ENCODE results near the gene UNC80. TPM values are rescaled to one million over a fixed set of nuclear protein-coding genes. Genes with fewer than 3 reads are reported as not detected.

UNC80 gene
- total and polyA plus RNA-seq, 2 experiments from 2014 or later: 0.03 to 0.12 TPM

GRCh38 chr2:209821806-209822205 is 50.2 kb downstream of the UNC80 start:
- TF ChIP-seq EZH2 (IDR thresholded peaks at IDR 0.05; ENCODE audit: borderline replicate concordance) (no peak), EZH2phosphoT487 (IDR thresholded peaks at IDR 0.05; ENCODE audit: low read depth, severe bottlenecking, unreplicated experiment) (no peak), CTCF (IDR thresholded peaks at IDR 0.05; ENCODE audit: poor library complexity) (no peak)
- Histone ChIP-seq H4K20me1 (ENCODE audit: insufficient read depth, poor library complexity, severe bottlenecking) (no peaks in the 10 kb centered on the region), H3K4me3 (no peak overlapping the region), H3K9me3 (ENCODE audit: low read depth) (no peaks in the 10 kb centered on the region), H3K79me2 (no peaks in the 10 kb centered on the region), H3K36me3 (replicated peaks; ENCODE audit: insufficient read depth, low read depth) (no peaks in the 10 kb centered on the region), H3K27ac (no peak overlapping the region), H3K27me3 (no peaks in the 10 kb centered on the region), H3K4me2 (no peak overlapping the region), H3K4me1 (ENCODE audit: insufficient read depth) (no peaks in the 10 kb centered on the region), H2AFZ (no peak overlapping the region), H3K9me2 (replicated peaks; ENCODE audit: insufficient read depth) (no peaks in the 10 kb centered on the region)
- DNase-seq (ENCODE audit: low spot score): no peak
- WGBS (ENCODE audit: low lambda C conversion rate, missing lambda C conversion rate): 92% methylated on average over 4 of the region's 4 CpGs

GRCh38 chr2:209823484-209823883 is 51.9 kb downstream of the UNC80 start:
- TF ChIP-seq EZH2phosphoT487 (IDR thresholded peaks at IDR 0.05; ENCODE audit: low read depth, severe bottlenecking, unreplicated experiment): no peak
- TF ChIP-seq CTCF (IDR thresholded peaks at IDR 0.05; ENCODE audit: poor library complexity): no peak
- TF ChIP-seq EZH2 (IDR thresholded peaks at IDR 0.05; ENCODE audit: borderline replicate concordance): no peak
- Histone ChIP-seq H3K4me2 (no peak overlapping the region), H4K20me1 (ENCODE audit: insufficient read depth, poor library complexity, severe bottlenecking) (no peaks in the 10 kb centered on the region), H2AFZ (no peak overlapping the region), H3K27me3 (no peaks in the 10 kb centered on the region), H3K9me2 (replicated peaks; ENCODE audit: insufficient read depth) (no peaks in the 10 kb centered on the region), H3K4me1 (ENCODE audit: insufficient read depth) (no peaks in the 10 kb centered on the region), H3K27ac (no peak overlapping the region), H3K79me2 (no peaks in the 10 kb centered on the region), H3K4me3 (no peak overlapping the region), H3K9me3 (ENCODE audit: low read depth) (no peaks in the 10 kb centered on the region), H3K36me3 (replicated peaks; ENCODE audit: insufficient read depth, low read depth) (no peaks in the 10 kb centered on the region)
- DNase-seq (ENCODE audit: low spot score): no peak
- WGBS (ENCODE audit: low lambda C conversion rate, missing lambda C conversion rate): 85% methylated on average over 3 of the region's 3 CpGs

DNA sequence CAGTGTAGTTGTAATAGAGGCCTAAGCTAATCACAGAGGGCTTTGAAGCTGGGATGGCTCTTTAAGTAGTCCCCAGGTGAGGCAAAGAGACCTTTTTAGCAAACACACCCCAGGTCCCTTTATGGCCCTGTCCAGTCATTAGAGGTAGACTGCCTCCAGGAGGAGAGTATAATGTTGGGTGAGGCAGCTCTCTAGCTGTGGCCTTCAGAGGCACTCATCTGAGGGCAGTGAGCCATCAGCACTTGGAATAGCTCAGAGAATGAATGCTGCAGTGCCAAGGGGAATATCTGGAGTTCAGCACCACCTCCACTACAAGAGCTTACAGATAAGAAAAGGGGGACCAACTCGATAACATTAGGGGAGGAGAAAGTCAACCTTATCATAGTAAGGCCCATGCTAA is 52.8 kb downstream of the UNC80 start:
- no peaks in the 10 kb centered on the region for H3K4me1 ChIP-seq (ENCODE audit: insufficient read depth)
- no peaks in the 10 kb centered on the region for H3K9me2 ChIP-seq (replicated peaks; ENCODE audit: insufficient read depth)
- H3K27ac ChIP-seq: no peak overlapping the region
- H3K9me3 ChIP-seq (ENCODE audit: low read depth): no peaks in the 10 kb centered on the region
- H3K36me3 ChIP-seq (replicated peaks; ENCODE audit: insufficient read depth, low read depth): no peaks in the 10 kb centered on the region
- no peak for DNase-seq (ENCODE audit: low spot score)
- H3K79me2 ChIP-seq: no peaks in the 10 kb centered on the region
- no peak overlapping the region for H2AFZ ChIP-seq
- TF ChIP-seq EZH2phosphoT487 (IDR thresholded peaks at IDR 0.05; ENCODE audit: low read depth, severe bottlenecking, unreplicated experiment) (no peak), EZH2 (IDR thresholded peaks at IDR 0.05; ENCODE audit: borderline replicate concordance) (no peak), CTCF (IDR thresholded peaks at IDR 0.05; ENCODE audit: poor library complexity) (no peak)
- H3K4me3 ChIP-seq: no peak overlapping the region
- 80% methylated on average over 1 of the region's 1 CpG for WGBS (ENCODE audit: low lambda C conversion rate, missing lambda C conversion rate)
- H4K20me1 ChIP-seq (ENCODE audit: insufficient read depth, poor library complexity, severe bottlenecking): no peaks in the 10 kb centered on the region
- no peaks in the 10 kb centered on the region for H3K27me3 ChIP-seq
- no peak overlapping the region for H3K4me2 ChIP-seq

Data from hepatocyte (in vitro differentiated cells).